KOPT-K1 (cell line): ENCODE data around the gene PRR15L.
A peak's percentile ranks its signal among the peaks of the same experiment; 100 is the strongest.
"Not testable (repeated sequence)": the region's sequence is repeated elsewhere in the genome, so short reads cannot be mapped to it uniquely, and the experiment has no call there.

Source experiments
- H3K27ac ChIP-seq: fragments of 200-600 bp; sonication (generic); 2 replicates; pipeline ENCODE4 v1.5.1; 2016; ENCODE audit warnings: antibody characterized with exemption, mild to moderate bottlenecking, low read depth, low read length; ENCODE audit not compliant: poor library complexity, severe bottlenecking
- H3K36me3 ChIP-seq: fragments of 200-600 bp; sonication (generic); 2 replicates; pipeline ENCODE4 v1.5.1; 2017; ENCODE audit warnings: antibody characterized with exemption, mild to moderate bottlenecking, low read length, moderate library complexity; ENCODE audit not compliant: insufficient read depth
- H3K9me3 ChIP-seq: fragments of 200-600 bp; sonication (generic); 2 replicates; pipeline ENCODE4 v1.5.1; 2017; ENCODE audit warnings: antibody characterized with exemption, low read length, mild to moderate bottlenecking; ENCODE audit not compliant: insufficient read depth, poor library complexity, severe bottlenecking

PRR15L gene, protein sequence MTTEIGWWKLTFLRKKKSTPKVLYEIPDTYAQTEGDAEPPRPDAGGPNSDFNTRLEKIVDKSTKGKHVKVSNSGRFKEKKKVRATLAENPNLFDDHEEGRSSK

GRCh38 chr17:47957591-47958490, at the start of gene PRR15L:
PRR15L (minus strand) TSS chr17:47957883; CDS start chr17:47953234, 4,649 bp downstream.
- no peaks in the 10 kb centered on the region for H3K36me3 ChIP-seq
- peak within 1 kb of the TSS; percentile 57 for H3K27ac ChIP-seq
- no peaks in the 10 kb centered on the region for H3K9me3 ChIP-seq

GRCh38 chr17:48006936-48007709, 49.4 kb upstream of the PRR15L start:
- H3K27ac ChIP-seq, result no peak overlapping the region
- H3K9me3 ChIP-seq, result no peaks in the 10 kb centered on the region
- H3K36me3 ChIP-seq, result no peaks in the 10 kb centered on the region

DNA sequence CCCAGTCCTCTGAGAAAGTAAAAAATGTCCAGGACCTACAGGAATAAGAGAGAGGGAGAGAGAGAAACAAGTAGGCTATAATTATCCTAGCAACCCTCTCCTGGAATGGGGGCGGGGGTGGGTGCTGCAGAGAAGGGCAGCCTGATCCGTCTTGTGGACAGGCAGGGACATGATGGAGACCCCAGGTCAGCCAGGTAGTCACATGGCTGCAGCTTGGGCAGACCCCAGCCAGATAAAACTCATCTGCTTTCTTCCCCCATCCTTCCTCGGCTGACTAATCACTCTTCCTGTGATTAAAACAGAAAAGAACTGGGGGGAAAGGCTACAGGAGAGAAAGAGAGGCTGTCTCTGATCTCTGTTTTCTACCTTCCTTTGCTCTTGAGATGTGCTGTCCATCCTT, 47.3 kb upstream of the PRR15L start:
- Histone ChIP-seq H3K9me3 (no peaks in the 10 kb centered on the region), H3K36me3 (no peaks in the 10 kb centered on the region), H3K27ac (no peak overlapping the region)

GRCh38 chr17:48003417-48004151, 45.9 kb upstream of the PRR15L start:
- H3K36me3 ChIP-seq, result no peaks in the 10 kb centered on the region
- no peak overlapping the region for H3K27ac ChIP-seq
- no peaks in the 10 kb centered on the region for H3K9me3 ChIP-seq

- Histone ChIP-seq H3K27ac (no peak overlapping the region), H3K9me3 (no peaks in the 10 kb centered on the region), H3K36me3 (no peaks in the 10 kb centered on the region)
These were observed 45.3 kb upstream of the PRR15L start for GRCh38 chr17:48002916-48003416.

DNA sequence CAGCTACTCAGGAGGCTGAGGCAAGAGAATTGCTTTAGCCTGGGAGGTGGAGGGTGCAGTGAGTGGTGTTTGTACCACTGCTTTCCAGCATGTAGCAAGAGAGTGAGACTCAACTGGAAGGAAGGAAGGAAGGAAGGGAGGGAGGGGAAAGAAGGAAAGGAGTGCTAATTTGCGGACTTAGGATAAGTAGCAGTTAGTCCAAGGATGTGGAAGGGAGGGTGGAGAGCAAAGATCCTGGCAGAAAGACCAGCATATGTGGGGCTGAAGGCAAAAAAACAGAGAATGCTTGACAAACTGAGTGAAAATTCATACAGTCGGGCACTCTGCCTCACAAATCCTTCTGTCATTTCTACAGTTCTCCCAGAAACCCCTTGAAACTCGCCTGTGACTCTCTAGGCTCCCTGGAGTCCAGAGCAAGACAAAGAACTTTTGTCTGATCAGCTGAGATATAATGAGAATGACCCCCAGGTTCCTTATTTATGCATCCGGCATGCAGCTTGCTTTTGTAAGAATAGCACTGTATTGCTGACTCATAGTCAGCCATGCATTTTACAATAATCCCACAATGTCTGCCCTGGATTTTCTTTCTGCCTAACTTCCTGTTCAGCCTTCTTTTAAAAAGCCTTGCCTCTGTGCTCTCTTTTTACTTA, 44.7 kb upstream of the PRR15L start:
- H3K36me3 ChIP-seq, result no peaks in the 10 kb centered on the region
- H3K27ac ChIP-seq, result no peak overlapping the region
- no peaks in the 10 kb centered on the region for H3K9me3 ChIP-seq

- not testable (repeated sequence) for H3K9me3 ChIP-seq, H3K27ac ChIP-seq, H3K36me3 ChIP-seq
These were observed 44.0 kb upstream of the PRR15L start for GRCh38 chr17:48001657-48002056.

- H3K9me3 ChIP-seq, result no peaks in the 10 kb centered on the region
- H3K27ac ChIP-seq, result no peak overlapping the region
- H3K36me3 ChIP-seq, result no peaks in the 10 kb centered on the region
These were observed 43.5 kb upstream of the PRR15L start for GRCh38 chr17:48001197-48001596.

GRCh38 chr17:47999582-47999981, 41.9 kb upstream of the PRR15L start:
- Histone ChIP-seq H3K27ac (no peak overlapping the region), H3K36me3 (no peaks in the 10 kb centered on the region), H3K9me3 (no peaks in the 10 kb centered on the region)

DNA sequence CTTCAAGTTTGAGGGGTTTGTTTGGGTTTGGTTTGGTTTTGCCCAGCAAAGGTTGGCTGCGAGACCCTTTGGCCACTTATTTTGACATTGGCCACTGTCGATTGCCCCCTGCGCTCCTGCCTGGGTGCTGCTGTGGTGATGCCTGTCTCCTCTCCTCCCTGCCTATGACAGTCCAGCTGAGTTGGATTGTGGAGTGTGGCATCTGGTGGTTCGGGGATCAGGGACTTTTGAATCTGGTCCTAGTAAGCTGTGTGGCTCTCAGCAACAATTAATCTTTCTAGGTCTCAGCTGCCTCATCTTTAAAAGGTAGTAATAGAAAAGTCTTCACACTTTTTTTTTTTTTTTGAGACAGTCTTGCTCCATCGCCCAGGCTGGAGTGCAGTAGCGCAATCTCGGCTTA, 40.4 kb upstream of the PRR15L start:
- no peak overlapping the region for H3K27ac ChIP-seq
- H3K9me3 ChIP-seq, result no peaks in the 10 kb centered on the region
- H3K36me3 ChIP-seq, result no peaks in the 10 kb centered on the region

- no peaks in the 10 kb centered on the region for H3K9me3 ChIP-seq
- H3K27ac ChIP-seq, result no peak overlapping the region
- H3K36me3 ChIP-seq, result no peaks in the 10 kb centered on the region
These were observed 39.9 kb upstream of the PRR15L start for GRCh38 chr17:47997586-47997985.

GRCh38 chr17:47996201-47996600, 38.5 kb upstream of the PRR15L start:
- H3K9me3 ChIP-seq, result no peaks in the 10 kb centered on the region
- no peak overlapping the region for H3K27ac ChIP-seq
- H3K36me3 ChIP-seq, result no peaks in the 10 kb centered on the region

DNA sequence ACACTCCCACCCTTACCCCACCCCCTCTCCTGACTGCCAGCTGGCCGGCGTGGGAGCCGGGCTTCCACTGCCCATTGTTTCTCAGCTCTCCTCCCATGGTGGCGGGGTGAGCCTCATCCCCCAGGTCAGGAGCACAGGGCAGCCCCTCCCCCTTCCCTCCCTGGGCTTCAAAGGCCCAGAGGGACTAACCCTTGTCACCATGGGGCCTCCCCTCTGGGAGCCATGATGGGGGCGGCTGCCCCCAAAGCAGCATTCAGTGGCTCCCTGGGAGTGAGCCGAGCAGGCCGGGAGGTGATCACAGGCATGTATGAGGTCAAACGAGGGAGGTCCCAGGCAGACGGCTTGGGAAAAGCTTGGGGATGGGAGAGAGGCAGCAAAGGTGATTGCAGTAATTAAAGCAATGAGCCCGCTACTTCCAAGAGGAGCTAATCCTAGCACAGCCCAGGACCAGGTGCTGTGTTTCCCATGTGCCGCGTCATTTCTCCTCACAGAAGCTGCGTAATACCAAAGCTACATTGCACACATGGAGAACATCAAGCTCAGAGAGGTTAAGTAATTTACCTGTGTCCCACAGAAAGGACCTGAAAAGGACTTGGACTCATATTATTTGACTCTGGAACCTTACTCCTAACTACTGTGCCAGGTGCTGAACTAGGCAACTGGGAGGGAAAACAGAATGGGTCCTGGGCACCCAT, 37.7 kb upstream of the PRR15L start:
- H3K36me3 ChIP-seq, result no peaks in the 10 kb centered on the region
- H3K27ac ChIP-seq, result no peak overlapping the region
- H3K9me3 ChIP-seq, result no peaks in the 10 kb centered on the region

- no peaks in the 10 kb centered on the region for H3K36me3 ChIP-seq
- no peak overlapping the region for H3K27ac ChIP-seq
- no peaks in the 10 kb centered on the region for H3K9me3 ChIP-seq
These were observed 37.0 kb upstream of the PRR15L start for GRCh38 chr17:47994724-47995123.
